NCI-H2227 (cell line): ENCODE data around the gene TNFRSF13B.
"Not testable (repeated sequence)": the region's sequence is repeated elsewhere in the genome, so short reads cannot be mapped to it uniquely, and the experiment has no call there.

Experiments used
- DNase-seq: peaks from one replicate; lab custom pipeline; 2025; ENCODE audit not compliant: unreplicated experiment; lab: John Stamatoyannopoulos, UW

Gene TNFRSF13B

DNA sequence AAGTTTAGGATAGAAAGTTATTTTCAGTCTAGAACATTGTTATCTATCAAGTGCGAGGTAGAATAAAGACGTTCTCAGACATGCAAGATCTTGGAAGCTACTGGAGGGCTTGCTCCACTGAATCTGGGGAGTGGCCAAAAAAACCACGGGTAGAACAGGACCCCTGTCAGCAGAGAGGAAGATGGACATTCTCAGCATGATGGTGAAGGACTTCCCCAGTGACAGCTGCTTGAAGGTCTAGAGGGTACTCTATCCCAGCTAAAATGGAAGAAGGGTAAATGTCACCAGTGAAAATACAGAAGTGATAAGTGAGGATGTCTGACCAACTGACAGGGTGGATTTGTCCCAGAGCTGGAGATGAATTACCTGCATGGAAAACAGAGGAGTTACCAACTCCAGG, 10.1 kb downstream of the TNFRSF13B start:
- DNase-seq: no peak

DNA sequence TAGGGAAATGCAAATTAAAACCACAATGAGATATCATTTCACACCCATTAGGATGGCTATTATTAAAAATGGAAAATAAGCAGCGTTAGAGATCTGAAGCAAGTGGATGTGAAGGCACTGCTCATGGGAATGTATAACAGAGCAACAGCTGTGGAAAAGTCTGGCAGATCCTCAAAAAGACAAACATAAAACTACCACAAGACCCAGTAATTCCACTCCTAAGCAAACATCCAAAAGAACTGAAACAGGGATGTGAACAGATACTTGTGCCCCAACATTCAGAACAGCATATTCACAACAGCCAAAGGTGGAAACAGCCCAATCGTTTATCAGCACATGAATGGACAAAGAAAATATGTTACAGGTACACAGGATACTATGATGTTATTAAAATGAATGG, 10.9 kb downstream of the TNFRSF13B start:
- not testable (repeated sequence) for DNase-seq

DNA sequence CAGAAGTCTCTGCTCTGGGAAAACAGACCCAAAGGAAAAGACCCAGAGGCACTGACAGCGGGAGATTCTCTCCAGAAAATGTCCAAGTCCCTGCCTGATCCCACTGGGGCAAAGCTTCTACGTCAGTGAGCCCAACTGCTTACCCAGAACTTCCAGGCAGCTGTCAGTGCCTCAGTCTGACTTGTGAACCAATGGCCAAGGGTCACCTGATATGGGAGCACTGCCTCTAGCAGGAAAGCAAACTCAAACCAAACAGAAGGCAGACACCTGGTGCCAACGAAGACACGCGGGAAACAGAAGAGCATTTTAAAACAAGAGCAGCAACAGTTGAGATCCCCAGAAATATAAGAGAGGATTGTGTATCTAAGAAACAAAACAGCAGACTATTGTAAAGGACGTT, 16.9 kb downstream of the TNFRSF13B start:
- DNase-seq: not testable (repeated sequence)

DNA sequence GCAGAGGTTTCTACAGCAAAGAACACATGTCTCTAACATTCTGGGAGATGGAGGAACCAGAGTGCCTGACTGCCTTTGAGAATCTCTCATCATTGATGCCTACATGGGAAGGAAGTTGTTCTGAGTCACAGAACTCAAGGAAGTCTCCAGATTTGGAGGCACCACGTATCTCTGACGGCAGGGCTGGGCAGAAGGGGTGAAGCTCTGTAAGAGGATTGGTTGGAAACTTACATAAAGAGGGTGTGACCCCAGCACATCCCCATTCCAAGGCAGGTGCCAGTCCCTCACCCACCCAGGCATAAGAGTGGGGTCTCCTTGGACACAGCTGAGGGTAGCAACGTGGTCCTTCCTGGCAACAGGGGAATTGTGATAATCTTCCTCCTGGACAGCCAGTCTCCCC, 17.4 kb downstream of the TNFRSF13B start:
- no peak for DNase-seq

DNA sequence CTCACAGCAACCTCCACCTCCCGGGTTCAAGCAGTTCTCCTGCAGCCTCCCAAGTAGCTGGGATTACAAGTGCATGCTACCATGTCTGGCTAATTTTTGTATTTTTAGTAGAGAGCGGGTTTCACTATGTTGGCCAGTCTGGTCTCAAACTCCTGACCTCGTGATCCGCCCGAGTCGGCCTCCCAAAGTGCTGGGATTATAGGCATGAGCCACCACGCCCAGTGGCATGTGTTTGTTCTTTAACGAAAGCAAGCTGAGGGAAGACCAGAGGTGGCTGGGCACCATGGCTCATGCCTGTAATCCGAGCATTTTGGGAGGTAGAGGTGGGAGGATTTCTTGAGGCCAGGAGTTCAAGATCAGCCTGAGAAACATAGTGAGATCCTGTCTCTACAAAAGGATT, 18.1 kb downstream of the TNFRSF13B start:
- DNase-seq: no peak

DNA sequence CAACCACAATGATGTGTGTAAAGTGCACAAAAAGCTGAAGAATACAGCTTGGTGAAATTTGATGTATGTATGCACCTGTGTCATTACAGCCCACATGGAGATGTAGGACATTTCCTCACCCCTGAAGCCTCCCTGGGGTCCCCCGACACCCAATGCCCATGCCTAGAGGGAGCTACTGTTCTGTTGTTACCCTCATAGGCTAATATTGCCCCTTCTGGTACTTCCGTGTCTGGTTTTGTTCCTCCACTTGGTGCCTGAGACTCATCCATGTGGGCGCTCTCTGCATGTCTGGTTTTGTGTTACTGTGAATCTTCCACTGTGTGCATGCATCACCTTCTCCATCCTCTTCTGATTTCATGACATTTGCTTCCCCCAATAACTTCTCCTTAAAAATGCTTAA, 18.6 kb downstream of the TNFRSF13B start:
- no peak for DNase-seq

DNA sequence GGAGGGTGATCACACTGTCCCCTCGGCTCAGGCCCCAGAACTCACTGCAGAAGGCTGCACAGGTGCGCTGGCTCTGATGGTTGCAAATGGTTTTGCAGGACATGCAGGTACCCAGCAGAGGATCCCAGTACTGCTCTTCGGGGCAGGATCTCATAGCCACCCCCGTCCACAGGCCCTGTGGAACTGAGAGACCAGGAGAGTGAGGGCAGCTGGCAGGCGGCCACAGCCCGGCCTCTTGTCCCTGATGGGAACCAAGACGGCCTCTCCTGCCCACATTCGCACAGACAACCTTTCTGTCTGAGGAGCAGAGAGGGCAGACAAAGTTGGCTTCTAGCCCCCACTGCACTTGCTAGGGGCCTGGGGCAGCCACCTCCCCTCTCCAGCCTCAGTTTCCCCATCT, 19.5 kb downstream of the TNFRSF13B start:
- no peak for DNase-seq

DNA sequence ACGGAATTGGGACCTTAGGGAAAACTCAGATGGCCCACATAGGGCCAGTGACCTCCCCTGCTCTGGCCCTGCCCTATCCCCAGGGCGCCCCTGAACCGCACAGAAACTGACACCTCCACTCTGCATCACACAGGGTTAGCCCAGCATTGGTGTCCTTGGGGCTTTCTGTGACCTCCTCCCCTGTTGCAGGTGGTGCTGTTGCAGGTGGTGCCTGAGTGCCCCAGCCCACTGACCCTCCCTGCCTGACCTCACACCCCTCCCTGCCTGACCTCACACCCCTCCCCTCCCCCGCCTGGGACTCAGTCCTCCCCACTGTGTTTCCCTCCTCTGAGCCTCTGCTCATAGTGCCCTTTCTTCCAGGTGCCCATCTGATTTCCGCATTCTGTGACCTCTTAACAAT, 21.4 kb downstream of the TNFRSF13B start:
- DNase-seq: no peak

DNA sequence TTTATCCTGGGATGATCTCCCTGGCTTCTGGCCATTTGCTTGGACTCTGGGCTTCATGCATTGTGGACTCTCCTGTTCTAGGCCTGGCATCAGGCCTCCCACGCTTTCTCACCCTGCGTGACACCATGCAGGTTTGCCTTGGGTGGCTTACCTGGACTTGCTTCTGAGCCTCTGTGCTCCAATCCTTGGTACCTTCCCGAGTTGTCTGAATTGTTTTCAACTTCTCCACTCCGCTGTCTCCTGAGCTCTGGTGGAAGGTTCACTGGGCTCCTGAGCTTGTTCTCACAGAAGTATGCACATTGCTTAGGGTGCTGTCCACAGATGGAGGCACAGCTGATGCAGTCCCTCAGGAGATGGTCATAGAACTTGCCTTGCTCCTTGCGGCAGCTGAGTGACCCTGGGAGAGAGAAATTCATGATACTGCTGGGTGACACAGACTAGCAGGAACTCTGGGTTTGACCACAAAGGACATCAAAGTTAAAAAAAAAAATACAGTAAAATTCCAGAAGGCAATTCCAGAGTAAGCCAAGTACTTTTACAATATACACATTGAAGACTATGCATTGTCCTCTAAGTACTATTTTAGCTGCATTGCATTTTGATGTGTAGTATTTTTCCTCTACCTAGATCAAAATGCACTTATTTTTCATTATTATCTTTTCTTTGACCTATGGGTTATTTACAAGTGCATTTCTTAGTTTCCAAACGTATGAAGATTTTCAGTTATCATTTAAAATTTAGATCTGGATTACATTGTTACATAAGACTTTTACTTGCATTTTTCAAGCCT, 23.1 kb downstream of the TNFRSF13B start:
- no peak for DNase-seq

DNA sequence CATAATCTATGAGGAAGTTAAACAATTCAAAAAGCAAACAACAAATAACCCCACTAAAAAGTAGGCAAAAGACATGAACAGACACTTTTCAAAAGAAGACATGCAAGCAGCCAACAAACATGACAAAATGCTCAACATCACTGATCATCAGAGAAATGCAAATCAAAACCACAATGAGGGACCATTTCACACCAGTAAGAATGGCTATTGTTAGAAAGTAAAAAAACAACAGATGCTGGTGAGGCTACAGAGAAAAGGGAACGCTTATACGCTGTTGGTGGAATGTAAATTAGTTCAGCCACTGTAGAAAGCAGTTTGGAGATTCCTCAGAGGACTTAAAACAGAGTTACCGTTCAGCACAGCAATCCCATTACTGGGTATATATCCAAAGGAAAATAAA, 24.4 kb downstream of the TNFRSF13B start:
- no peak for DNase-seq

DNA sequence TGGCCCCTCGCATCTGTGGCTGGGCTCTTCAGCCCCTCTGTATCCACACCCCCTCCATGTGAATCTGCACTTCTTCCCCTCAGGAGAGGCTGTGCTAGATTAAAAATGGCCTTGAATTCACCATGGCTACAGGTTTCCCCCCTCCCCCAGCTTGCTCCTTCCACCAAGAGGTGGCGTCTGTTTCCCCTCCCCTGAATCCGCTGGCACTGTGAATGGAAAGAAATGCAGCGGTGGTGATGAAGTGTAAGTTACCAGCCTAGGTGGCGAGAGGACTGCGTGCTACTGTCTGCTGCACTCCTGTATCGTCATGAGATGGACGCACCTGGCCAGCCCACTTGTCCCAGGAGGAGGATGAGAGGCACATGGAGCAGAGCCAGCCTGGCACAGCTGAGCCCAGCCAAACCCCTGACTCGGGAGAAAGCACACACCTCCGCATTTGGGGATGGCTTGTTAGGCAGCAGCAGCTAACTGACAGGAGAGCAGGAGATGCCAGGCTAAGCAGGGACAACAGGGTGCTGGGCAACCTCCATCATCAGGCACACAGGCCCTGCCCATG, 26.2 kb downstream of the TNFRSF13B start:
- DNase-seq: no peak

DNA sequence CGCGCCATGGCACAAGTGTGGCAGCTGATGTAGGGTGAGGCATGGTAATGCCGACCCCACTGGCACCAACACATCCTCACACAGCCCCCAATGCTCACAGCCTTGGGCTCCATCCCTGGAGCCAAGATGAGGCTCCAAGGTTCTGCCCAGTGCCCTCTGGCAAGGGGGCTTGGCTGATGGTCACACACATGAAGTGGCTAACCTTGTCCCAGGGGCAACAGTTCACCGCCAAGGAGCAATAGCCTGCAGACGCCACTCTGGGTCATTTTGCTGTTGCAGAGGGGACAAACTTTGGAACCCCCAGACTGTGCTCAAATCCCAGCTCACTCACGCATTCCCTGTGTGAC, 26.8 kb downstream of the TNFRSF13B start:
- no peak for DNase-seq

DNA sequence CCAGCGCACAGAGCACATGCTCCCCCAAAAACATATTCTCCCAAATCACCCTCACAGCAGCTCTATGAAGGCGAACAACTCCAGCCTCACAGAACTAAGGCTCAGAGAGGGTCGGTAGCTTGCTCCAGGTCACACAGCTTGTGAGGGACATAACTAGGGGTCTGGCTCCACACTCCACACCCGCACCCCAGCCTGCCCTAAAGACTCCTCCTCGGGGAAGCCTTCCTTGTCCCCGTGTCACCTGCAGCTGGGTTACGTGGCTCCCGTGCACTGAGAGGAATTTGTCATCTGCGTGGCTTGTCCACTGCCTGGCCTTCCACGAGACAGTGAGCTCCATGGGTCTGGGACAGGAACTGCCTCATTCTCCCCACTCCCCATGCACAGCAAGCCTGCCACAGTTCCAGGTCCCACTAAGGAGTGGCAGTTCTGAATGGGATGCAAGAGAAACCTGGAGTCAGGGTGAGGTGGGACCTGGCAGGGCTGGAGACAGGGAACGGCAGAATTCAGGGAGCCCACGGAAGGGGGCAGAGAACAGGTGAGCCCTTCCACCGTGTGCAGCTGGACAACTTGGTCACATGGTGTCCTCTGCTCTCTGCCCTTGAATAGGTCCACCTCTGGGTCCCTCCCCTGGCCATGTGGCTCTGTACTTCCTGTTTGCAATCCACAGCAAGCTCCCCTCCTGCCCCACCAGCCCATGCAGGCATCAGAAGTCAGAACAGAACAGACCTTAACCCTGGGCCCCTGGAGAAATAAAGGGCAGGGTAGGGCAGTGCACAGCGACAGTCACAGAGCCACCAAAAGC, 27.4 kb downstream of the TNFRSF13B start:
- no peak for DNase-seq

DNA sequence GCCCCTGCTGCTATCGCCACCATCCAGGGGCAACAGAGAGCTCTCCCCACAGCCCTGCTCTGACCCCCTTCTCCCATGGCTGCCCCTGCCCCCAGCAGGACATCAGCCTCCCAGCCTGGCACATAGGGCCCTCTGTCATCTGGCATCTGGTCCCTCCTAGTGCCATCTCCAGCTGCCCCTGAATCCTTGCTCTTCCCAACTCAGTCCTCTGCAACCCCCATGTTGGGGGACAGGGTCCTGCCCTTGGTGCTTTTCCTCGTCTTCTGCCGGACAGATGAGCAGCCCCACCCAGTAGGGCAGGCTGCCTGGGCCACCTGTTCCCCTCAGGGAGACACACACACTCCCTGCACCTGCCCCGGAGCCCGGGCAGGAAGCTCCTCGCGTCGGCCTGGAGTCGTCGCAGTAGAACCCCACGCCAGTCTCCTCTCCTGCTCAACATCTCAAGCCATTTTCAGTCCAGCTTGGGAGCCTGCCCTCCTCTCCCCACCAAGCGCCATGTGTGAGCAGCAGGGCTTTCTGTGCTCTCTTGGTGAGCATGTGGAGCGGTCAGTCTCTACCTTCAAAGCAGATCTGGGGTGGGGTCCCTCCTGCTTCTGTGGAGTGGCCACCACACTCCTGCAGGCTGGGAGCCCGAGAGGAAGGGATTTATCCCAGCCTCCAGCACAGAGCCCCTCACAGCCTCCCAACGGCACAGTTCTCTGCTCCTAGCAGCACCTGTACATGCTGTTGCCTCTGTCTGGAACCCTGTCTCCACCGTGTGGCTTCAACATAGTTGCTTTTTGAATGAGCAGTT, 28.2 kb downstream of the TNFRSF13B start:
- DNase-seq: no peak

DNA sequence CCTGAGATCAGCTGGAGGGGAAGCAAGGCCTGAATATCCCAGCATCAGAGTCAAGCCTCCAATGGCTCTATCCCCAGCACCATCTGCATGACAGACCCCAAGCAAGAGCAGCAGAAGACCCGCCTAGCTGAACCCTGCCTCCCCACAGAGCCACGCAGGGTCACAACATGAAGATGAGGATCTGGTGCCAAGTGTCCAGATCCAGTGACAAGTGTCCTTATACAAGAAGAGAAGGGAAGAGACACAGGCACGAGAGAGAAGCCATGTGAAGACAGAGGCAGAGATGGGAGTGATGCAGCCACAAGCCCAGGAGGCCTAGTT, 28.9 kb downstream of the TNFRSF13B start:
- DNase-seq: no peak

DNA sequence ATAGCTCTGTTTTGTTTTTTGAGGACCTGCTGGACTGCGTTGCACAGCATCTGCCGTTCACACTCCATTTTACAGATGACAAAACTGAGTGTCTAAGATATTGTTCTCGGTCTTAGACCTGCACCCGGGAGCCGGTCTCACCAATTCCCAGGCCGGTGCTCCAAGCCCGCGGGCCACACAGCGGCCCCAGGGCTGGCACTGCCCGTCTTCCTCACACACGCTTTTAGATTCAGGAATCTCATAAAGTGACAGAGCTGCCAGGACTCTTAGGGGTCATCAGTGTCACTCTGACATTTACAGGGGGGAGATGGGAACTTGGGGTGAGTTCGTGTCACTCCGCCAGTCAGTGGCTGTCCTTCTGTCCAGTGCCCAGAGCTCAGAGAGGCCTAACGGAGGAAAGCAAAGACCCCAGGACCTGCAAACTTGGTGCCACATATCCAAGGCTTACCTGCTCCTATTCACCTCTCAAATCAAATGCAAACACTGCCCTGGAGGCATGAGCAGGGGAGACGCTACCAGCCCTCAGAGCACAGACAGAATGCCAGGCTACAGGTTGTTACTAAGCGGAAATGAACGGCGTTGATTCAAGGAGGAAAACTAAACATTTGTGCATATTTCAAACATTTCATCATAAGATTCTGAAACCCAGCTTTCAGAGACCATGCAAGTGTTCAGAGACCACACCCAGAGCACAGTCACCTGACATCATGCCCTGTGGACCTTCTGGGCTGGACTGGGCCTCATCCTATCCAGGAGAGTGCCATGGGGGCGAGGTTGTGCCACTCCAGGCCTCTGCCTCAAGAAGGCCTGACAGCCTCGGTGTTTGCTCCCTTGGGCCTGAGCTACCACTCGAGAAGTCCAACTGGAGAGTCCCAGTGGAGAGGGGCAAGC, 29.5 kb downstream of the TNFRSF13B start:
- no peak for DNase-seq

DNA sequence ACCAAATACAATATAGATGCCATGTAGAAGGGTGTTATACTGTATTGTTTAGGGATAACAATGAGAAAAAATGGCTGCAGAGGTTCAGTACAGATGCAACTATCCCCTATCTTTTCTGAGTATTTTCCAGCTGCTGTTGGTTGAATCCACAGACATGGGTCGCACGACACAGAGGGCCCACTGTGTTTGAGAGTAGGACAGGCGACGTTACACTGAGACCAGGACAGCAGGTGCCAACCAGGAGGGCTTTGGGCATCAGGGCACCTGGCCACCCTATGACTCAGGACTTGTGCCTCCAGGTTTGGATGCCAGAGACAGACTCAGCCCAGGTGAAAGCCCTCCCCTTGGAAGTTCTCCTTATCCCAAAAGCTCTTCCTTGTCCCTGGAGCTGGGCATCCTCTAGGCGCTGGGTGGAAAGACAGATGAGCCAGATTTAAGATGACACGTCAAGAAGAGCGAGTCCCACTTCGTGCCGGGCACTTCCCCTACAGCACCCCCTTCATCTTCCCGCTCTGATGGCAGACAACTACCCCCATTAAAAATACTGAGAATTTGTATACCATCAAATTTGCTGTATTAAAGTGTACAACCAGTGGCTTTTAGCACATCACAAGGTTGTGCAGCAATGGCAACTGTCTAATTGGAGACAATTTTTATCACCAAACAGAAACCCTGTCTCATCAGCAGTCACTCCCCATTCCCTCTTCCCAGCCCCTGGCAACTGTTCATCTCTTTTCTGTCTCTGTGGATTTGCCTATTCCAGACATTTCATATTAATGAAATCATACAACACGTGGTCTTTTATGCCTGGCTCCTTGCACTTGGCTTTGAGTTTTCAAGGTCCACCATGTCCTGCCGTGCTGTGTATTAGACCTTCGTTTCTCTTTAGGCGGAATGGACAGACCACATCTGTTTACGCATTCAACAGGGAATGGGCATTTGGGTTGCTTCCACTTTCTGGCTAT, 30.6 kb downstream of the TNFRSF13B start:
- DNase-seq: no peak

DNA sequence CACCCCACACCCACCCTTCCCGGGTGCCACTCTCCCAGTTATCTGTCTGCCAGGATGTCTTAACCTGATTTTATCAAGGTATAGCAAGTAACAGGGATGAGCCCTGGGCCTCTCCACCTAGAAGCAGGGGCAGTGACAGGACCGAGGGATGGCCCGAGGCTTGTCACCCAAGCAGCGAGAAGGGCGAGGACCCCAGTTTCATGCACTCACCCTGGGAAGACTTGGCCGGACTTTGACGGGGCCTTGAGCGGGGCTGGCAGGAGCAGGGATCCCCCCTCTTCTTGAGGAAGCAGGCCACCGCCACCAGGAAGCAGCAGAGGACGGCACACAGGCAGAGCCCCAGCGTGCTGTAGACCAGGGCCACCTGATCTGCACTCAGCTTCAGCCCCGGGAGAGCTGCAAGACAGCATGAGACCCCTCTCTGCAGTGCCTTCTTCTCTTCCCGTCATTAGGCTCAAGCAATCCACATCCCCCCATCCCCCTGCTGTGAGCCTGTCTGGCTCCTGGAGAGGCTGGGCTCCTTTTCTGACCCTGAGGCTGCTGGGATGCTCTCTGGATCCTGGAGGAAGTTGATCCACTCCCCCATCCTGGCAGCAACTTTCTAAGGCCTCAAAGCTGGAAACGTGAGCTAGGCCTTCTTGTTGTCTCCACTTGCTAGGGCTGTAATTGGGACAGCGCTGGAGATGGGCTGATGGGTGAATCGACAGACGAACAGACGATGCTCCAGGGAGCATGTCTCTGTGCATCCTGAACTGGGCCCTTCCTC, 31.6 kb downstream of the TNFRSF13B start:
- DNase-seq: no peak

DNA sequence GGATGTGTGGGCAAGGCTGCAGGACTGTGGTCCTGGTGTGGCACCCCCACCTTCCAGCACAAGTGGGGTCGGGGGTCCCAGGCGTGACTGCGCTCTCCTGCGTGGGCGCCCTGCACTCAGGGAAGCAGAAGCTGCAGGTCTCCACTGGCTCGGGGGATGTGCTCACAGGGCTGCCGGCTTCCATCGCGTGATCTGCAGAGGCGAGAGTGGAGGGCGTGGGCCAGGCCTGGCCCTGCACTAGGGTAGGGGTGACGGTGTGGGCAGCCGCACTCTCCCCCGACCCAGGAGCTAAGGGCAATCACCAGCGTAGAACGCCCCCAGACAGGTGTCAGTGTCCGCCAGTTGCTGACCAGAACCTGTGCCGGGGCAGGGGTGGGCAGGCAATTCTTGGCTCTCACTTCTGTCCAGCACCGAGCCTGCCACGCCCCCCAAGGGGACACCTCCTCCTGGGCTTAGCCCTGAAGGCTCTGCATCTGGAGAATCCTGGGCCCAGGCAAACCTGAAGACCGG, 32.3 kb downstream of the TNFRSF13B start:
- DNase-seq: no peak
